Astrocyte (in vitro differentiated cells and primary cell): Measurements from ENCODE around the gene CRACDL. TPM values are rescaled to one million over a fixed set of nuclear protein-coding genes. Genes with fewer than 3 reads are reported as not detected.

ENCODE experiments used
- DNase-seq: peaks from one replicate; pipeline ENCODE4 v3.0.0-alpha.2; 2010; ENCODE audit warnings: low read depth
- FAIRE-seq: peaks from 2 replicates; lab custom pipeline; 2011; peaks lifted over from hg19 to GRCh38; lab: Jason Lieb, UNC
- H2AFZ ChIP-seq: 2 replicates; pipeline ENCODE4 v1.6.0; 2012; ENCODE audit warnings: low read depth, low read length, inconsistent platforms
- H3K27ac ChIP-seq: 2 replicates; pipeline ENCODE4 v1.5.1; 2011; ENCODE audit warnings: low read depth, low read length, inconsistent platforms
- H3K27me3 ChIP-seq: 2 replicates; pipeline ENCODE4 v1.6.0; 2011; ENCODE audit warnings: low read length, inconsistent platforms; ENCODE audit not compliant: insufficient read depth
- H3K36me3 ChIP-seq: 2 replicates; pipeline ENCODE4 v1.5.1; 2011; ENCODE audit warnings: low read length, inconsistent platforms; ENCODE audit not compliant: insufficient read depth
- H3K4me1 ChIP-seq: 2 replicates; pipeline ENCODE4 v1.5.1; 2011; ENCODE audit warnings: low read length, inconsistent platforms; ENCODE audit not compliant: insufficient read depth
- H3K4me2 ChIP-seq: 2 replicates; pipeline ENCODE4 v1.6.0; 2012; ENCODE audit warnings: low read length, inconsistent platforms
- H3K4me3 ChIP-seq: 2 replicates; pipeline ENCODE4 v1.5.1; 2011; ENCODE audit warnings: low read depth, mild to moderate bottlenecking, low read length, inconsistent platforms; ENCODE audit not compliant: insufficient read depth
- H3K79me2 ChIP-seq: 2 replicates; pipeline ENCODE4 v1.6.0; 2012; ENCODE audit warnings: mild to moderate bottlenecking, low read length, inconsistent platforms; ENCODE audit not compliant: insufficient read depth
- H3K9ac ChIP-seq: 2 replicates; pipeline ENCODE4 v1.6.0; 2012; ENCODE audit warnings: mild to moderate bottlenecking, low read length, inconsistent platforms
- H3K9me3 ChIP-seq: 2 replicates; pipeline ENCODE4 v1.5.1; 2012; ENCODE audit warnings: low read depth, mild to moderate bottlenecking, low read length, inconsistent platforms; ENCODE audit not compliant: insufficient read depth
- H4K20me1 ChIP-seq: 2 replicates; pipeline ENCODE4 v1.6.0; 2012; ENCODE audit warnings: low read length, inconsistent platforms; ENCODE audit not compliant: insufficient read depth
- H3K27ac Mint-ChIP-seq: one replicate; pipeline ENCODE4 v1.8.0; 2021; ENCODE audit warnings: mild to moderate bottlenecking, mixed read lengths; ENCODE audit not compliant: unreplicated experiment
- H3K27me3 Mint-ChIP-seq: one replicate; pipeline ENCODE4 v1.8.0; 2021; ENCODE audit warnings: low read depth, mixed read lengths; ENCODE audit not compliant: unreplicated experiment
- H3K36me3 Mint-ChIP-seq: one replicate; pipeline ENCODE4 v1.8.0; 2021; ENCODE audit warnings: low read depth, mixed read lengths; ENCODE audit not compliant: unreplicated experiment
- H3K4me1 Mint-ChIP-seq: one replicate; pipeline ENCODE4 v1.8.0; 2021; ENCODE audit warnings: low read depth, mixed read lengths; ENCODE audit not compliant: unreplicated experiment
- H3K4me3 Mint-ChIP-seq: one replicate; pipeline ENCODE4 v1.8.0; 2021; ENCODE audit warnings: mild to moderate bottlenecking, moderate library complexity, mixed read lengths; ENCODE audit not compliant: unreplicated experiment
- H3K9me3 Mint-ChIP-seq: one replicate; pipeline ENCODE4 v1.8.0; 2021; ENCODE audit warnings: mild to moderate bottlenecking, mixed read lengths; ENCODE audit not compliant: unreplicated experiment
- EZH2 ChIP-seq: IDR thresholded peaks from 2 replicates; pipeline ENCODE4 v1.6.1; 2012; ENCODE audit warnings: mild to moderate bottlenecking, low read length, inconsistent platforms; ENCODE audit not compliant: insufficient read depth
- total RNA-seq: library from RNA; stranded (reverse); gene quantifications from 2 replicates; pipeline ENCODE4 v1.2.1, GENCODE V29; 2021
- TF ChIP-seq, protein P1 (sequence below): IDR thresholded peaks from 2 replicates; pipeline ENCODE4 v1.5.1; 2011; ENCODE audit warnings: low read depth, mild to moderate bottlenecking, inconsistent platforms, low read length, moderate library complexity; ENCODE audit not compliant: insufficient read depth

Gene CRACDL
- total RNA-seq, 1 donor from 2014 or later, result 1.8 TPM

DNA sequence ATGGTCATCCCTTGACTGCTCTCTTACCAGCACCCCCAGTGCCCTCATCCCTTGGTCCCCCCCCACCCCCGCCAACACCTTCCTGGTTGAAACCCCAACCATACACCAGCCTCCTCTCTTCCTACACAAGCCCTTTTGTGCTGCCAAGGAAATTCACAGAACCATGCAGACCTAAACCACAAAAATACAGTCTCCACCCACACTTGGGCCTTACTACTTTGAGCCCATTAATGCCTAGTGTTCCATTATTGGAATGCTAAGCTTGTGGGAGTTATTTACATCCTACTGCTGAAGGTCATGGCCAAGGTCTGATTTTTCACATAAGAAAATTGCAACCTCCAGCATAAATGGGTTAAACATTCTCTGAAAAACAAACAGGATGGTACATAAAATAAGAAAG, 4.1 kb upstream of the CRACDL start:
- DNase-seq, result no peak
- Mint-ChIP-seq H3K4me1 (peaks cover 15% of the 10 kb centered on the region), H3K36me3 (no peaks in the 10 kb centered on the region), H3K4me3 (no peak overlapping the region), H3K27me3 (peaks cover 21% of the 10 kb centered on the region), H3K9me3 (no peaks in the 10 kb centered on the region), H3K27ac (no peak overlapping the region)
- TF ChIP-seq, protein P1, sequence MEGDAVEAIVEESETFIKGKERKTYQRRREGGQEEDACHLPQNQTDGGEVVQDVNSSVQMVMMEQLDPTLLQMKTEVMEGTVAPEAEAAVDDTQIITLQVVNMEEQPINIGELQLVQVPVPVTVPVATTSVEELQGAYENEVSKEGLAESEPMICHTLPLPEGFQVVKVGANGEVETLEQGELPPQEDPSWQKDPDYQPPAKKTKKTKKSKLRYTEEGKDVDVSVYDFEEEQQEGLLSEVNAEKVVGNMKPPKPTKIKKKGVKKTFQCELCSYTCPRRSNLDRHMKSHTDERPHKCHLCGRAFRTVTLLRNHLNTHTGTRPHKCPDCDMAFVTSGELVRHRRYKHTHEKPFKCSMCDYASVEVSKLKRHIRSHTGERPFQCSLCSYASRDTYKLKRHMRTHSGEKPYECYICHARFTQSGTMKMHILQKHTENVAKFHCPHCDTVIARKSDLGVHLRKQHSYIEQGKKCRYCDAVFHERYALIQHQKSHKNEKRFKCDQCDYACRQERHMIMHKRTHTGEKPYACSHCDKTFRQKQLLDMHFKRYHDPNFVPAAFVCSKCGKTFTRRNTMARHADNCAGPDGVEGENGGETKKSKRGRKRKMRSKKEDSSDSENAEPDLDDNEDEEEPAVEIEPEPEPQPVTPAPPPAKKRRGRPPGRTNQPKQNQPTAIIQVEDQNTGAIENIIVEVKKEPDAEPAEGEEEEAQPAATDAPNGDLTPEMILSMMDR, result no peak
- no peak for TF ChIP-seq EZH2
- Histone ChIP-seq H3K9ac (no peak overlapping the region), H3K4me2 (no peak overlapping the region), H4K20me1 (no peaks in the 10 kb centered on the region), H3K27me3 (peaks cover 34% of the 10 kb centered on the region), H3K79me2 (no peaks in the 10 kb centered on the region), H3K9me3 (no peaks in the 10 kb centered on the region), H2AFZ (no peak overlapping the region), H3K4me1 (peaks cover 14% of the 10 kb centered on the region), H3K36me3 (no peaks in the 10 kb centered on the region), H3K27ac (no peak overlapping the region), H3K4me3 (no peak overlapping the region)
- FAIRE-seq, result no peak

DNA sequence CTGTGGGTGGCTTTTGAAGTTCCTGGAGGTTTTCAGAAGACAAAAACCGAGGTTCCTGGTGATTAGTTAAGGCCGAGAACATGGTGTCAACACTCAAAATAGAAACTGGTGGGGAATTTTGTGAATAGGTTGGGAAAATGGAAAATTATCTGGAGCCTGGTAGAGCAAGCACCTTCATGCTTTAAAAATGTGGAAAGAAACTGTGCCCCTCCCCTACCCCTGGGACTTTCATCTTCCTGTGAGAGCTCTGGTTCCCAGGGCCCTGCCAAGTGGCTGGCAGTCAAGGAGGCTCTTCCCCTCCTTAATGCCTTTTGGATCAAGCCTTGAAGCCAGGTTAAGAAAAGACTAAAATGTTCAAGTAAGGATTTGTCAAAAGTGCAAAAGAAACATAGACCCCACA, 1.9 kb upstream of the CRACDL start:
- peak overlapping the region; percentile 31 for H3K27ac Mint-ChIP-seq
- Histone ChIP-seq H2AFZ (no peak overlapping the region), H3K27me3 (peaks cover 43% of the 10 kb centered on the region), H3K4me3 (no peak overlapping the region), H3K9me3 (no peaks in the 10 kb centered on the region), H3K4me1 (peaks cover 9% of the 10 kb centered on the region), H3K9ac (no peak overlapping the region), H3K4me2 (no peak overlapping the region), H3K27ac (no peak overlapping the region), H3K79me2 (no peaks in the 10 kb centered on the region), H4K20me1 (no peaks in the 10 kb centered on the region), H3K36me3 (no peaks in the 10 kb centered on the region)
- H3K4me1 Mint-ChIP-seq, result peaks cover 12% of the 10 kb centered on the region
- DNase-seq, result no peak
- peaks cover 36% of the 10 kb centered on the region for H3K27me3 Mint-ChIP-seq
- H3K36me3 Mint-ChIP-seq, result no peaks in the 10 kb centered on the region
- H3K4me3 Mint-ChIP-seq, result no peak overlapping the region
- no peak for FAIRE-seq
- no peaks in the 10 kb centered on the region for H3K9me3 Mint-ChIP-seq
- TF ChIP-seq, protein P1, result no peak

DNA sequence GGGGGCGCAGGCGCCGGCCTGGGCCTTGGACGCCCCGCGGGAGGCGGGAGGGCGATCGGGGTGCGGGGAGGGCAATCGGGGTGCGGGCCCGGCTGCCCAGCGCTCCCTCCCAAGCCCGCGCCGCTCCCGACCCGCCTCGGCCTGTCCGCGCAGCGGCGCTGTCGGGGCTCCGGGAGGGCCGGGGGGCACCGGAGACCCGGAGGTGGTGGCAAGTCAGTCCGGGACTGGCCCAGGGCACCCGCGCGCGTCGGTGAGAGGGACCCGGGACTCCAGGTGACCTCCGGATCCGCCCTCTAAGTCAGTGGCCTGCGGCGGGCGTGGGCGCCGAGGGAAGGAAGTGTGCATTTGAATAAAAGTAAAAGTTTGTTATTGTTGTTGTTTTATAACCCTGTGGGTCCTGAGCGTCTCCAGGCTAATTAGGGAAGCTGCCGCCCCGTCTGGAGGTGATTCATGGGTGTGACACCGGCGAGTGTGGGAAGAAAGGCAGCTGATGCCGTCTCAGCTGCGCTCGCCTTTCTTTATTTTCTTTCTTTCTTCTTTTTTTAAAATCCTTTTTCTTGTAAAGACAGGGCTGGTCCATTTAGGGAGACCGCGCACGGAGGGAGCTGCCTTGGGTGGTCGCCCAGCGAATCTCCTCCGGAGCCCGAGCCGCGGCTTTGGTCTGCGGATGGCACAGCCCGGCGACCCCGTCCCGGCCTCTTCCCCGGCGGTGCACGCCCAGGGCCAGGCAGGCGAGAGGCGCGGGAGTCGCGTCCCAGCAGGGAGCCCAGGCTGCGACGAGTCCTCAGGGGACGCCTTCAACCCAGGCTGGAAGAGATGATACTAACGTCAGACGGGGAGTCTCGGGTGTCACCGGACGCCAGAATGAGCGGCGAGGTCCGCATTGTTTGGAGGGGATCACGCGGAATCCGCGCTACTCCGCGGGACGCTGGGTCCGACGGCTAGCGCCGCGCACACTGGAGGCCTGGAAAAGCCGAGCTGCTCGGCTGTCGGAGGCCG, 627 bp upstream of the CRACDL start:
- Histone ChIP-seq H3K4me1 (peaks cover 9% of the 10 kb centered on the region), H3K27ac (no peak overlapping the region), H3K27me3 (peaks cover 45% of the 10 kb centered on the region), H3K36me3 (no peaks in the 10 kb centered on the region), H3K9me3 (no peaks in the 10 kb centered on the region), H3K4me2 (peak overlapping the region; percentile 78), H2AFZ (peak overlapping the region; percentile 68), H4K20me1 (no peaks in the 10 kb centered on the region), H3K4me3 (peak overlapping the region; percentile 28), H3K79me2 (no peaks in the 10 kb centered on the region), H3K9ac (no peak overlapping the region)
- Mint-ChIP-seq H3K4me3 (peak overlapping the region; percentile 77), H3K27me3 (peaks cover 47% of the 10 kb centered on the region), H3K9me3 (no peaks in the 10 kb centered on the region), H3K27ac (no peak overlapping the region), H3K4me1 (peaks cover 17% of the 10 kb centered on the region), H3K36me3 (no peaks in the 10 kb centered on the region)
- peak; percentile 88 for TF ChIP-seq EZH2
- TF ChIP-seq, protein P1, result no peak
- DNase-seq (no peak), FAIRE-seq (no peak)
